Astrocyte (in vitro differentiated cells and primary cell): ENCODE data around the gene ASTN1.

Experiments
- CTCF ChIP-seq: IDR thresholded peaks from 2 replicates; pipeline ENCODE4 v1.5.1; 2011; ENCODE audit warnings: low read depth, mild to moderate bottlenecking, inconsistent platforms, low read length, moderate library complexity; ENCODE audit not compliant: insufficient read depth
- EZH2 ChIP-seq: IDR thresholded peaks from 2 replicates; pipeline ENCODE4 v1.6.1; 2012; ENCODE audit warnings: mild to moderate bottlenecking, low read length, inconsistent platforms; ENCODE audit not compliant: insufficient read depth

- TF ChIP-seq CTCF (no peak), EZH2 (no peak)
Measured at GRCh38 chr1:176899321-176899720, 265.2 kb downstream of the ASTN1 start.
